HepG2 (cell line): ENCODE data around the gene CCT6A. TPM values are rescaled to one million over a fixed set of nuclear protein-coding genes. Genes with fewer than 3 reads are reported as not detected.
A peak's percentile ranks its signal among the peaks of the same experiment; 100 is the strongest.

Source experiments
- MIXL1 ChIP-seq: IDR thresholded peaks from 2 replicates; pipeline ENCODE4 v1.6.1; 2016
- MTA3 ChIP-seq: sonication (generic); formaldehyde crosslinking; IDR thresholded peaks from 2 replicates; pipeline ENCODE4 v1.4.0; 2020; ENCODE audit warnings: missing genetic modification reagents
- NR2F1 ChIP-seq, 2 experiments: fragments of 450-650 bp in 1 of 2; formaldehyde crosslinking in 1 of 2; IDR thresholded peaks; 2 replicates each; pipeline versions ENCODE4 v1.5.0 to v1.6.1; 2016 to 2020; ENCODE audit warnings: mild to moderate bottlenecking in 1 of 2, missing compliant biosample characterization in 1 of 2, missing genetic modification reagents in 1 of 2, moderate library complexity in 1 of 2
- RARG ChIP-seq: sonication (generic); formaldehyde crosslinking; IDR thresholded peaks from 2 replicates; pipeline ENCODE4 v1.4.0; 2020; ENCODE audit warnings: low read depth, mild to moderate bottlenecking, missing genetic modification reagents
- ZNF20 ChIP-seq: sonication (generic); formaldehyde crosslinking; IDR thresholded peaks from 2 replicates; pipeline ENCODE4 v1.4.0; 2020; ENCODE audit warnings: mild to moderate bottlenecking, moderate library complexity, missing genetic modification reagents
- ZNF317 ChIP-seq: sonication (generic); formaldehyde crosslinking; IDR thresholded peaks from 2 replicates; pipeline ENCODE4 v1.5.0; 2020; ENCODE audit warnings: mild to moderate bottlenecking, missing genetic modification reagents
- ZNF34 ChIP-seq: sonication (generic); formaldehyde crosslinking; IDR thresholded peaks from 2 replicates; pipeline ENCODE4 v1.4.0; 2020; ENCODE audit warnings: mild to moderate bottlenecking, missing genetic modification reagents, borderline replicate concordance
- ZNF709 ChIP-seq: sonication (generic); formaldehyde crosslinking; IDR thresholded peaks from 2 replicates; pipeline ENCODE4 v1.5.0; 2020; ENCODE audit warnings: mild to moderate bottlenecking, missing genetic modification reagents
- ZNF768 ChIP-seq: sonication (generic); formaldehyde crosslinking; IDR thresholded peaks from 2 replicates; pipeline ENCODE4 v1.4.0; 2020; ENCODE audit warnings: missing genetic modification reagents
- polyA plus RNA-seq, 8 experiments: library from polyadenylated mRNA; depleted of rRNA in 3 of 8; stranded (reverse) in 7 of 8; unstranded in 1 of 8; fragments of >200 nt; fragmentation: Illumina TruSeq in 4 of 8; extraction: Trizol in 4 of 8; gene quantifications; 2 replicates each; pipeline versions ENCODE4 v1.2.1 to v1.2.3, GENCODE V29; 2011 to 2016; ENCODE audit warnings: low read depth in 4 of 8, missing spikeins in 1 of 8, mixed read lengths in 1 of 8; ENCODE audit not compliant: insufficient read depth in 1 of 8
- total RNA-seq, 5 experiments: library from RNA; depleted of rRNA; stranded (reverse); fragments of >200 nt; fragmentation: Illumina TruSeq; extraction: Trizol; gene quantifications; 2 replicates each; pipeline ENCODE4 v1.2.3, GENCODE V29; 2016; ENCODE audit warnings: low read depth in 1 of 5
- TF ChIP-seq, protein P1 (sequence below): sonication (generic); formaldehyde crosslinking; IDR thresholded peaks from 2 replicates; pipeline ENCODE4 v1.4.0; 2020; ENCODE audit warnings: missing genetic modification reagents, borderline replicate concordance
- TF ChIP-seq, protein P2 (sequence below): sonication (generic); formaldehyde crosslinking; IDR thresholded peaks from 2 replicates; pipeline ENCODE4 v1.4.0; 2020; ENCODE audit warnings: mild to moderate bottlenecking, missing genetic modification reagents
- TF ChIP-seq, protein P3 (sequence below): sonication (generic); formaldehyde crosslinking; IDR thresholded peaks from 2 replicates; pipeline ENCODE4 v1.4.0; 2020; ENCODE audit warnings: missing genetic modification reagents
- TF ChIP-seq, protein P4 (sequence below): sonication (generic); formaldehyde crosslinking; IDR thresholded peaks from 2 replicates; pipeline ENCODE4 v1.4.0; 2020; ENCODE audit warnings: missing genetic modification reagents
- TF ChIP-seq, protein P5 (sequence below): sonication (generic); formaldehyde crosslinking; IDR thresholded peaks from 2 replicates; pipeline ENCODE4 v1.5.0; 2020; ENCODE audit warnings: missing genetic modification reagents, mild to moderate bottlenecking, borderline replicate concordance
- TF ChIP-seq, protein P6 (sequence below): sonication (generic); formaldehyde crosslinking; IDR thresholded peaks from 2 replicates; pipeline ENCODE4 v1.4.0; 2020; ENCODE audit warnings: missing genetic modification reagents, borderline replicate concordance

CCT6A gene
- total and polyA plus RNA-seq, 2 of the 13 experiments (the other 11 are each of a cell fraction or from before 2014, with no cell fraction given) = 219 to 292 TPM

DNA sequence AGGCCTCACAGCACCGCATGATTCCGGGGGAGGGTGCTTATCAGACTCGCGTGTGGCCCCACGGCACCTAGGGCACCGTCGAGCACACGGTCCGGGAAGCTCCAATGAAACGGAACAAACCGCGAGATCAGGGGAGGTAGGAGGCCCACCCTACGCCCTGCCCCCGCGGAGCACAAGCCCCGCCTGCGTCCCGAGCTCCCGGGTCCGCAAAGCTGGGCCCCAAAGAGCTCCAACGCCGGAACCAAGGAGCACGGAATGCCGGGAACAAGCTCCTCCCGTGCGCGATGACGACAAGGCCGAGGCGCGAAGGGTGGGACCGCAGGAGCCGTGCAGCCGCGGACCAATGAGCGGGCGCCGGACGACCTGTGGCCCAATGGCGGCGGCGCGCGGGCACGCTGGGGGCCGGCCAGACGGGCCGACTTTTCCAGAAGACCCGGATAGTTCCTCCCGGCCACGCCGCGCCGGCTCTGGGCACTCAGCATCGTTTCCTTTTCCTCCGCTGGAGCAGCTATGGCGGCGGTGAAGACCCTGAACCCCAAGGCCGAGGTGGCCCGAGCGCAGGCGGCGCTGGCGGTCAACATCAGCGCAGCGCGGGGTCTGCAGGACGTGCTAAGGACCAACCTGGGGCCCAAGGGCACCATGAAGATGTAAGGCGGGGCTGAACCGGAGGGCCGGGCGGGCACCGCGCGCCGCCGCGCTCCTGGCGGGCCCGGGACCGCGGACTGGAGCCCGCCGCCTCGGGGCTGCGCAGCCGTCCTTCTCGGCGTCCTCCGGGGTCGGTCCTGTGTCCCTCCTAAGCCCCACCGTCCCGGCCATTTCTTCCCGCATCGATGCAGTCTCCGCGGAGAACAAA lies at the start of gene CCT6A, which contains the start of gene PSPH (continued):
- TF ChIP-seq, protein P1, sequence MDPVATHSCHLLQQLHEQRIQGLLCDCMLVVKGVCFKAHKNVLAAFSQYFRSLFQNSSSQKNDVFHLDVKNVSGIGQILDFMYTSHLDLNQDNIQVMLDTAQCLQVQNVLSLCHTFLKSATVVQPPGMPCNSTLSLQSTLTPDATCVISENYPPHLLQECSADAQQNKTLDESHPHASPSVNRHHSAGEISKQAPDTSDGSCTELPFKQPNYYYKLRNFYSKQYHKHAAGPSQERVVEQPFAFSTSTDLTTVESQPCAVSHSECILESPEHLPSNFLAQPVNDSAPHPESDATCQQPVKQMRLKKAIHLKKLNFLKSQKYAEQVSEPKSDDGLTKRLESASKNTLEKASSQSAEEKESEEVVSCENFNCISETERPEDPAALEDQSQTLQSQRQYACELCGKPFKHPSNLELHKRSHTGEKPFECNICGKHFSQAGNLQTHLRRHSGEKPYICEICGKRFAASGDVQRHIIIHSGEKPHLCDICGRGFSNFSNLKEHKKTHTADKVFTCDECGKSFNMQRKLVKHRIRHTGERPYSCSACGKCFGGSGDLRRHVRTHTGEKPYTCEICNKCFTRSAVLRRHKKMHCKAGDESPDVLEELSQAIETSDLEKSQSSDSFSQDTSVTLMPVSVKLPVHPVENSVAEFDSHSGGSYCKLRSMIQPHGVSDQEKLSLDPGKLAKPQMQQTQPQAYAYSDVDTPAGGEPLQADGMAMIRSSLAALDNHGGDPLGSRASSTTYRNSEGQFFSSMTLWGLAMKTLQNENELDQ (CRISPR knock-in tag) = peak; percentile 46; the same call in 1 of the 2 replicates
- TF ChIP-seq, protein P2, sequence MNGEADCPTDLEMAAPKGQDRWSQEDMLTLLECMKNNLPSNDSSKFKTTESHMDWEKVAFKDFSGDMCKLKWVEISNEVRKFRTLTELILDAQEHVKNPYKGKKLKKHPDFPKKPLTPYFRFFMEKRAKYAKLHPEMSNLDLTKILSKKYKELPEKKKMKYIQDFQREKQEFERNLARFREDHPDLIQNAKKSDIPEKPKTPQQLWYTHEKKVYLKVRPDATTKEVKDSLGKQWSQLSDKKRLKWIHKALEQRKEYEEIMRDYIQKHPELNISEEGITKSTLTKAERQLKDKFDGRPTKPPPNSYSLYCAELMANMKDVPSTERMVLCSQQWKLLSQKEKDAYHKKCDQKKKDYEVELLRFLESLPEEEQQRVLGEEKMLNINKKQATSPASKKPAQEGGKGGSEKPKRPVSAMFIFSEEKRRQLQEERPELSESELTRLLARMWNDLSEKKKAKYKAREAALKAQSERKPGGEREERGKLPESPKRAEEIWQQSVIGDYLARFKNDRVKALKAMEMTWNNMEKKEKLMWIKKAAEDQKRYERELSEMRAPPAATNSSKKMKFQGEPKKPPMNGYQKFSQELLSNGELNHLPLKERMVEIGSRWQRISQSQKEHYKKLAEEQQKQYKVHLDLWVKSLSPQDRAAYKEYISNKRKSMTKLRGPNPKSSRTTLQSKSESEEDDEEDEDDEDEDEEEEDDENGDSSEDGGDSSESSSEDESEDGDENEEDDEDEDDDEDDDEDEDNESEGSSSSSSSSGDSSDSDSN (CRISPR knock-in tag) = peak; percentile 91
- TF ChIP-seq RARG (no peak), MTA3 (CRISPR knock-in tag) (no peak), ZNF317 (CRISPR knock-in tag) (no peak; the same call in 1 of the 2 replicates), ZNF709 (CRISPR knock-in tag) (peak; percentile 72; the same call in 1 of the 2 replicates), MIXL1 (peak; percentile 51; the same call in 1 of the 2 replicates), ZNF34 (no peak), ZNF20 (no peak), NR2F1 (CRISPR knock-in tag; IDR thresholded peaks at IDR 0.05) (peak in 1 of 2 experiments; percentile 25; a peak in 1 of 4 replicates), ZNF768 (CRISPR knock-in tag) (peak; percentile 58)
- TF ChIP-seq, protein P3, sequence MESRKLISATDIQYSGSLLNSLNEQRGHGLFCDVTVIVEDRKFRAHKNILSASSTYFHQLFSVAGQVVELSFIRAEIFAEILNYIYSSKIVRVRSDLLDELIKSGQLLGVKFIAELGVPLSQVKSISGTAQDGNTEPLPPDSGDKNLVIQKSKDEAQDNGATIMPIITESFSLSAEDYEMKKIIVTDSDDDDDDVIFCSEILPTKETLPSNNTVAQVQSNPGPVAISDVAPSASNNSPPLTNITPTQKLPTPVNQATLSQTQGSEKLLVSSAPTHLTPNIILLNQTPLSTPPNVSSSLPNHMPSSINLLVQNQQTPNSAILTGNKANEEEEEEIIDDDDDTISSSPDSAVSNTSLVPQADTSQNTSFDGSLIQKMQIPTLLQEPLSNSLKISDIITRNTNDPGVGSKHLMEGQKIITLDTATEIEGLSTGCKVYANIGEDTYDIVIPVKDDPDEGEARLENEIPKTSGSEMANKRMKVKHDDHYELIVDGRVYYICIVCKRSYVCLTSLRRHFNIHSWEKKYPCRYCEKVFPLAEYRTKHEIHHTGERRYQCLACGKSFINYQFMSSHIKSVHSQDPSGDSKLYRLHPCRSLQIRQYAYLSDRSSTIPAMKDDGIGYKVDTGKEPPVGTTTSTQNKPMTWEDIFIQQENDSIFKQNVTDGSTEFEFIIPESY = no peak; the same call in 1 of the 2 replicates
- TF ChIP-seq, protein P4, sequence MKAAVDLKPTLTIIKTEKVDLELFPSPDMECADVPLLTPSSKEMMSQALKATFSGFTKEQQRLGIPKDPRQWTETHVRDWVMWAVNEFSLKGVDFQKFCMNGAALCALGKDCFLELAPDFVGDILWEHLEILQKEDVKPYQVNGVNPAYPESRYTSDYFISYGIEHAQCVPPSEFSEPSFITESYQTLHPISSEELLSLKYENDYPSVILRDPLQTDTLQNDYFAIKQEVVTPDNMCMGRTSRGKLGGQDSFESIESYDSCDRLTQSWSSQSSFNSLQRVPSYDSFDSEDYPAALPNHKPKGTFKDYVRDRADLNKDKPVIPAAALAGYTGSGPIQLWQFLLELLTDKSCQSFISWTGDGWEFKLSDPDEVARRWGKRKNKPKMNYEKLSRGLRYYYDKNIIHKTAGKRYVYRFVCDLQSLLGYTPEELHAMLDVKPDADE (CRISPR knock-in tag) = no peak
- TF ChIP-seq, protein P5, sequence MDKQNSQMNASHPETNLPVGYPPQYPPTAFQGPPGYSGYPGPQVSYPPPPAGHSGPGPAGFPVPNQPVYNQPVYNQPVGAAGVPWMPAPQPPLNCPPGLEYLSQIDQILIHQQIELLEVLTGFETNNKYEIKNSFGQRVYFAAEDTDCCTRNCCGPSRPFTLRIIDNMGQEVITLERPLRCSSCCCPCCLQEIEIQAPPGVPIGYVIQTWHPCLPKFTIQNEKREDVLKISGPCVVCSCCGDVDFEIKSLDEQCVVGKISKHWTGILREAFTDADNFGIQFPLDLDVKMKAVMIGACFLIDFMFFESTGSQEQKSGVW (CRISPR knock-in tag) = no peak
- TF ChIP-seq, protein P6, sequence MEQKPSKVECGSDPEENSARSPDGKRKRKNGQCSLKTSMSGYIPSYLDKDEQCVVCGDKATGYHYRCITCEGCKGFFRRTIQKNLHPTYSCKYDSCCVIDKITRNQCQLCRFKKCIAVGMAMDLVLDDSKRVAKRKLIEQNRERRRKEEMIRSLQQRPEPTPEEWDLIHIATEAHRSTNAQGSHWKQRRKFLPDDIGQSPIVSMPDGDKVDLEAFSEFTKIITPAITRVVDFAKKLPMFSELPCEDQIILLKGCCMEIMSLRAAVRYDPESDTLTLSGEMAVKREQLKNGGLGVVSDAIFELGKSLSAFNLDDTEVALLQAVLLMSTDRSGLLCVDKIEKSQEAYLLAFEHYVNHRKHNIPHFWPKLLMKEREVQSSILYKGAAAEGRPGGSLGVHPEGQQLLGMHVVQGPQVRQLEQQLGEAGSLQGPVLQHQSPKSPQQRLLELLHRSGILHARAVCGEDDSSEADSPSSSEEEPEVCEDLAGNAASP (CRISPR knock-in tag) = no peak
